ENCODE results near the gene HOXB4.

The HOXB4 gene

GRCh38 chr17:48589831-48590606, 11.9 kb upstream of the HOXB4 start, which contains the start of gene HOXB3:
TSS of gene HOXB3 (minus strand) at chr17:48590241. CDS start at chr17:48552474, 37,767 bp downstream.
- no peak for DNase-seq (ENCODE audit: low read depth in 2 of 2)

GRCh38 chr17:48589060-48589830, 11.1 kb upstream of the HOXB4 start:
- no peak for DNase-seq (ENCODE audit: low read depth in 2 of 2)

- DNase-seq (ENCODE audit: low read depth in 2 of 2), result no peak
These were observed 10.4 kb upstream of the HOXB4 start for GRCh38 chr17:48588528-48588927.

- DNase-seq (ENCODE audit: low read depth in 2 of 2), result no peak
These were observed 9.9 kb upstream of the HOXB4 start for GRCh38 chr17:48588074-48588415.

GRCh38 chr17:48587276-48588073, 9.3 kb upstream of the HOXB4 start:
- DNase-seq (ENCODE audit: low read depth in 2 of 2), result no peak

GRCh38 chr17:48586355-48587258, 8.5 kb upstream of the HOXB4 start:
- DNase-seq (ENCODE audit: low read depth in 2 of 2), result no peak

- no peak for DNase-seq (ENCODE audit: low read depth in 2 of 2)
These were observed 6.1 kb upstream of the HOXB4 start for GRCh38 chr17:48584223-48584741.

GRCh38 chr17:48583708-48584222, 5.6 kb upstream of the HOXB4 start:
- no peak for DNase-seq (ENCODE audit: low read depth in 2 of 2)

GRCh38 chr17:48582750-48583069, 4.6 kb upstream of the HOXB4 start:
- no peak for DNase-seq (ENCODE audit: low read depth in 2 of 2)

- DNase-seq (ENCODE audit: low read depth in 2 of 2), result no peak
These were observed 1.8 kb upstream of the HOXB4 start for GRCh38 chr17:48579760-48580554.

- DNase-seq (ENCODE audit: low read depth in 2 of 2), result no peak
These were observed 1.3 kb upstream of the HOXB4 start for GRCh38 chr17:48579471-48579759.

GRCh38 chr17:48578616-48579470, 693 bp upstream of the HOXB4 start:
- DNase-seq (ENCODE audit: low read depth in 2 of 2), result no peak

GRCh38 chr17:48577330-48577945, 712 bp downstream of the HOXB4 start:
- no peak for DNase-seq (ENCODE audit: low read depth in 2 of 2)

- DNase-seq (ENCODE audit: low read depth in 2 of 2), result no peak
These were observed 1.5 kb downstream of the HOXB4 start for GRCh38 chr17:48576479-48577309.

GRCh38 chr17:48575673-48576478, 2.3 kb downstream of the HOXB4 start:
- DNase-seq (ENCODE audit: low read depth in 2 of 2), result no peak

- no peak for DNase-seq (ENCODE audit: low read depth in 2 of 2)
These were observed 3.0 kb downstream of the HOXB4 start for GRCh38 chr17:48575066-48575582.

- DNase-seq (ENCODE audit: low read depth in 2 of 2), result no peak
These were observed 3.6 kb downstream of the HOXB4 start for GRCh38 chr17:48574505-48575065.

All from fibroblast of skin of left biceps (primary cell).